Measurements from ENCODE around the gene PRKD2.

The PRKD2 gene

DNA sequence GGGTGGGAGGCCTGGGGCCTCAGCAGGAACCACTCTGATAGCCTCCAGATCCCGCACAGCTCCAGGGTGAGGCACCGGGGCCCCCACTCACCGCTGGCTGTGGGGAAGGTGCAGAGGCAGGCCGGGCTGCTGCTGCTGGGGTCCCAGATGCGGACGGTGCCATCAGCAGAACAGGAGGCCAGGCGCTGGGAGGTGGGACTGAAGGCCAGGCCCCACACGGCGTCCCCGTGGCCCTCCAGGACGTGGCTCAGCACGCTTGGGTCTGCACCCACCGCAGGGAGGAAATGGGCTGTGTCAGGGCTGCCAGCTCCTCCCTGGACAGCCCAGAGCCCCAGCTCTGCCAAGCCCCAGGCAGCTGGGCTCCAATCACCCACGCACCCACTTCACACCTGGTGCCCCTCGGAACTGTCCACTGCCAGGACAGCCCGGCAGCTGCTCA lies 6.1 kb upstream of the PRKD2 start (continued):
- TF ChIP-seq, protein P1, sequence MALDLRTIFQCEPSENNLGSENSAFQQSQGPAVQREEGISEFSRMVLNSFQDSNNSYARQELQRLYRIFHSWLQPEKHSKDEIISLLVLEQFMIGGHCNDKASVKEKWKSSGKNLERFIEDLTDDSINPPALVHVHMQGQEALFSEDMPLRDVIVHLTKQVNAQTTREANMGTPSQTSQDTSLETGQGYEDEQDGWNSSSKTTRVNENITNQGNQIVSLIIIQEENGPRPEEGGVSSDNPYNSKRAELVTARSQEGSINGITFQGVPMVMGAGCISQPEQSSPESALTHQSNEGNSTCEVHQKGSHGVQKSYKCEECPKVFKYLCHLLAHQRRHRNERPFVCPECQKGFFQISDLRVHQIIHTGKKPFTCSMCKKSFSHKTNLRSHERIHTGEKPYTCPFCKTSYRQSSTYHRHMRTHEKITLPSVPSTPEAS (tag by site-specific recombination; IDR thresholded peaks at IDR 0.05) = no peak
- TF ChIP-seq ZNF302 (tag by site-specific recombination; IDR thresholded peaks at IDR 0.05; ENCODE audit: low read depth) (no peak), ZNF221 (tag by site-specific recombination; IDR thresholded peaks at IDR 0.05; ENCODE audit: borderline replicate concordance) (no peak), ZNF610 (tag by site-specific recombination; IDR thresholded peaks at IDR 0.05; ENCODE audit: borderline replicate concordance) (no peak), ZNF146 (tag by site-specific recombination; IDR thresholded peaks at IDR 0.05) (no peak), ZNF654 (tag by site-specific recombination; IDR thresholded peaks at IDR 0.05; ENCODE audit: low read depth) (no peak)
- TF ChIP-seq, protein P2, sequence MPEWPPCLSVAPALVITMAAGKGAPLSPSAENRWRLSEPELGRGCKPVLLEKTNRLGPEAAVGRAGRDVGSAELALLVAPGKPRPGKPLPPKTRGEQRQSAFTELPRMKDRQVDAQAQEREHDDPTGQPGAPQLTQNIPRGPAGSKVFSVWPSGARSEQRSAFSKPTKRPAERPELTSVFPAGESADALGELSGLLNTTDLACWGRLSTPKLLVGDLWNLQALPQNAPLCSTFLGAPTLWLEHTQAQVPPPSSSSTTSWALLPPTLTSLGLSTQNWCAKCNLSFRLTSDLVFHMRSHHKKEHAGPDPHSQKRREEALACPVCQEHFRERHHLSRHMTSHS (tag by site-specific recombination; IDR thresholded peaks at IDR 0.05) = no peak
- TF ChIP-seq, protein P3, sequence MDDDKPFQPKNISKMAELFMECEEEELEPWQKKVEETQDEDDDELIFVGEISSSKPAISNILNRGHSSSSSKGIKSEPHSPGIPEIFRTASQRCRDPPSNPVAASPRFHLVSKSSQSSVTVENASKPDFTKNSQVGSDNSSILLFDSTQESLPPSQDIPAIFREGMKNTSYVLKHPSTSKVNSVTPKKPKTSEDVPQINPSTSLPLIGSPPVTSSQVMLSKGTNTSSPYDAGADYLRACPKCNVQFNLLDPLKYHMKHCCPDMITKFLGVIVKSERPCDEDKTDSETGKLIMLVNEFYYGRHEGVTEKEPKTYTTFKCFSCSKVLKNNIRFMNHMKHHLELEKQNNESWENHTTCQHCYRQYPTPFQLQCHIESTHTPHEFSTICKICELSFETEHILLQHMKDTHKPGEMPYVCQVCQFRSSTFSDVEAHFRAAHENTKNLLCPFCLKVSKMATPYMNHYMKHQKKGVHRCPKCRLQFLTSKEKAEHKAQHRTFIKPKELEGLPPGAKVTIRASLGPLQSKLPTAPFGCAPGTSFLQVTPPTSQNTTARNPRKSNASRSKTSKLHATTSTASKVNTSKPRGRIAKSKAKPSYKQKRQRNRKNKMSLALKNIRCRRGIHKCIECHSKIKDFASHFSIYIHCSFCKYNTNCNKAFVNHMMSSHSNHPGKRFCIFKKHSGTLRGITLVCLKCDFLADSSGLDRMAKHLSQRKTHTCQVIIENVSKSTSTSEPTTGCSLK (tag by site-specific recombination; IDR thresholded peaks at IDR 0.05) = no peak

DNA sequence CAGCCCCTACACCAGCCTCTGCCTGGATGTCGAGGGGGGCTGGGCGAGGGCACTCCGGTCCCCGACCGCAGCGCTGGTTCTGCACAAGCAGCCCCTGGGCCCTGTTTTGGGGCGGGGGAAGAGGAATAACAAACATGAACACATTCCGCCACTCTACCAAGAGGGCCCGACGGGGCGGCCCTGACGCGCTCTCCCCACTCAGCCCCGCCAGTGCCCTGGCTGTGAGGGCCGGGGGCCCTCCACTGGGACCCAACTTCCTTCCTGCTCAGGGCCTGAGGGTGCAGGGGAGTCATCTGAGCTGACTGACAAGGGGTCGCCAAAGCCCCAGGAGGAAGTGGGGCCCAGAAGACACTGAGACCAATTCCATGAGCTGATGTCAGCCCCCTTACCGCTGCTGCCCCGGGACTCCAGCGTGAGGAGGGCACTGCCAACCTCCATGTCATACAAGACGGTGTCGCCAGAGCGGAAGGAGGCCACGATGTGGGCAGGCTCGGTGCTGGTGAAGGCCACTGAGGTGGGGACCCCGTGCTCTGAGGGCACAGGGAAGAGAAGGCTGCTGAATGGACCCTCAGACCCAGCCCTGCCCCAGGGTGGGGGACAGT lies 5.6 kb upstream of the PRKD2 start:
- Histone ChIP-seq H3K27ac (ENCODE audit: extremely low read depth, low read depth, low read length) (no peak overlapping the region), H3K9me3 (ENCODE audit: control insufficient read depth, insufficient read depth, low read depth, low read length) (no peaks in the 10 kb centered on the region), H3K36me3 (ENCODE audit: control insufficient read depth in 2 of 2, insufficient read depth in 1 of 2, low read length in 2 of 2) (peaks cover 27 to 84% of the 10 kb centered on the region in 2 experiments; a peak in 2 of 3 replicates), H3K4me3 (ENCODE audit: low read depth, low read length) (no peak overlapping the region), H3K4me1 (ENCODE audit: control insufficient read depth, insufficient read depth, low read length) (no peaks in the 10 kb centered on the region; the same call in 1 of the 2 replicates)
- POLR2A ChIA-PET = no interaction called here
- no peak for TF ChIP-seq ZNF292 (tag by site-specific recombination; IDR thresholded peaks at IDR 0.05; ENCODE audit: borderline replicate concordance, low read depth)
- no peak for TF ChIP-seq ZNF623 (tag by site-specific recombination; IDR thresholded peaks at IDR 0.05)
- TF ChIP-seq, protein P4, sequence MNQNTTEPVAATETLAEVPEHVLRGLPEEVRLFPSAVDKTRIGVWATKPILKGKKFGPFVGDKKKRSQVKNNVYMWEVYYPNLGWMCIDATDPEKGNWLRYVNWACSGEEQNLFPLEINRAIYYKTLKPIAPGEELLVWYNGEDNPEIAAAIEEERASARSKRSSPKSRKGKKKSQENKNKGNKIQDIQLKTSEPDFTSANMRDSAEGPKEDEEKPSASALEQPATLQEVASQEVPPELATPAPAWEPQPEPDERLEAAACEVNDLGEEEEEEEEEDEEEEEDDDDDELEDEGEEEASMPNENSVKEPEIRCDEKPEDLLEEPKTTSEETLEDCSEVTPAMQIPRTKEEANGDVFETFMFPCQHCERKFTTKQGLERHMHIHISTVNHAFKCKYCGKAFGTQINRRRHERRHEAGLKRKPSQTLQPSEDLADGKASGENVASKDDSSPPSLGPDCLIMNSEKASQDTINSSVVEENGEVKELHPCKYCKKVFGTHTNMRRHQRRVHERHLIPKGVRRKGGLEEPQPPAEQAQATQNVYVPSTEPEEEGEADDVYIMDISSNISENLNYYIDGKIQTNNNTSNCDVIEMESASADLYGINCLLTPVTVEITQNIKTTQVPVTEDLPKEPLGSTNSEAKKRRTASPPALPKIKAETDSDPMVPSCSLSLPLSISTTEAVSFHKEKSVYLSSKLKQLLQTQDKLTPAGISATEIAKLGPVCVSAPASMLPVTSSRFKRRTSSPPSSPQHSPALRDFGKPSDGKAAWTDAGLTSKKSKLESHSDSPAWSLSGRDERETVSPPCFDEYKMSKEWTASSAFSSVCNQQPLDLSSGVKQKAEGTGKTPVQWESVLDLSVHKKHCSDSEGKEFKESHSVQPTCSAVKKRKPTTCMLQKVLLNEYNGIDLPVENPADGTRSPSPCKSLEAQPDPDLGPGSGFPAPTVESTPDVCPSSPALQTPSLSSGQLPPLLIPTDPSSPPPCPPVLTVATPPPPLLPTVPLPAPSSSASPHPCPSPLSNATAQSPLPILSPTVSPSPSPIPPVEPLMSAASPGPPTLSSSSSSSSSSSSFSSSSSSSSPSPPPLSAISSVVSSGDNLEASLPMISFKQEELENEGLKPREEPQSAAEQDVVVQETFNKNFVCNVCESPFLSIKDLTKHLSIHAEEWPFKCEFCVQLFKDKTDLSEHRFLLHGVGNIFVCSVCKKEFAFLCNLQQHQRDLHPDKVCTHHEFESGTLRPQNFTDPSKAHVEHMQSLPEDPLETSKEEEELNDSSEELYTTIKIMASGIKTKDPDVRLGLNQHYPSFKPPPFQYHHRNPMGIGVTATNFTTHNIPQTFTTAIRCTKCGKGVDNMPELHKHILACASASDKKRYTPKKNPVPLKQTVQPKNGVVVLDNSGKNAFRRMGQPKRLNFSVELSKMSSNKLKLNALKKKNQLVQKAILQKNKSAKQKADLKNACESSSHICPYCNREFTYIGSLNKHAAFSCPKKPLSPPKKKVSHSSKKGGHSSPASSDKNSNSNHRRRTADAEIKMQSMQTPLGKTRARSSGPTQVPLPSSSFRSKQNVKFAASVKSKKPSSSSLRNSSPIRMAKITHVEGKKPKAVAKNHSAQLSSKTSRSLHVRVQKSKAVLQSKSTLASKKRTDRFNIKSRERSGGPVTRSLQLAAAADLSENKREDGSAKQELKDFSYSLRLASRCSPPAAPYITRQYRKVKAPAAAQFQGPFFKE (tag by site-specific recombination; IDR thresholded peaks at IDR 0.05; ENCODE audit: borderline replicate concordance) = no peak
- no peak for TF ChIP-seq ZNF350 (tag by site-specific recombination; IDR thresholded peaks at IDR 0.05)
- TF ChIP-seq, protein P5, sequence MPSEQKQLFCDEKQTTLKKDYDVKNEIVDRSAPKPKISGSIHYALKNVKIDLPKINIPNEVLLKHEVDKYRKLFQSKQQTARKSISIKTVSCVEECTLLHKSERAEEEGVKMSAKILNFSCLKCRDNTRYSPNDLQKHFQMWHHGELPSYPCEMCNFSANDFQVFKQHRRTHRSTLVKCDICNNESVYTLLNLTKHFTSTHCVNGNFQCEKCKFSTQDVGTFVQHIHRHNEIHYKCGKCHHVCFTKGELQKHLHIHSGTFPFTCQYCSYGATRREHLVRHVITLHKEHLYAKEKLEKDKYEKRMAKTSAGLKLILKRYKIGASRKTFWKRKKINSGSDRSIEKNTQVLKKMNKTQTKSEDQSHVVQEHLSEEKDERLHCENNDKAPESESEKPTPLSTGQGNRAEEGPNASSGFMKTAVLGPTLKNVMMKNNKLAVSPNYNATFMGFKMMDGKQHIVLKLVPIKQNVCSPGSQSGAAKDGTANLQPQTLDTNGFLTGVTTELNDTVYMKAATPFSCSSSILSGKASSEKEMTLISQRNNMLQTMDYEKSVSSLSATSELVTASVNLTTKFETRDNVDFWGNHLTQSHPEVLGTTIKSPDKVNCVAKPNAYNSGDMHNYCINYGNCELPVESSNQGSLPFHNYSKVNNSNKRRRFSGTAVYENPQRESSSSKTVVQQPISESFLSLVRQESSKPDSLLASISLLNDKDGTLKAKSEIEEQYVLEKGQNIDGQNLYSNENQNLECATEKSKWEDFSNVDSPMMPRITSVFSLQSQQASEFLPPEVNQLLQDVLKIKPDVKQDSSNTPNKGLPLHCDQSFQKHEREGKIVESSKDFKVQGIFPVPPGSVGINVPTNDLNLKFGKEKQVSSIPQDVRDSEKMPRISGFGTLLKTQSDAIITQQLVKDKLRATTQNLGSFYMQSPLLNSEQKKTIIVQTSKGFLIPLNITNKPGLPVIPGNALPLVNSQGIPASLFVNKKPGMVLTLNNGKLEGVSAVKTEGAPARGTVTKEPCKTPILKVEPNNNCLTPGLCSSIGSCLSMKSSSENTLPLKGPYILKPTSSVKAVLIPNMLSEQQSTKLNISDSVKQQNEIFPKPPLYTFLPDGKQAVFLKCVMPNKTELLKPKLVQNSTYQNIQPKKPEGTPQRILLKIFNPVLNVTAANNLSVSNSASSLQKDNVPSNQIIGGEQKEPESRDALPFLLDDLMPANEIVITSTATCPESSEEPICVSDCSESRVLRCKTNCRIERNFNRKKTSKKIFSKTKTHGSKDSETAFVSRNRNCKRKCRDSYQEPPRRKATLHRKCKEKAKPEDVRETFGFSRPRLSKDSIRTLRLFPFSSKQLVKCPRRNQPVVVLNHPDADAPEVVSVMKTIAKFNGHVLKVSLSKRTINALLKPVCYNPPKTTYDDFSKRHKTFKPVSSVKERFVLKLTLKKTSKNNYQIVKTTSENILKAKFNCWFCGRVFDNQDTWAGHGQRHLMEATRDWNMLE (tag by site-specific recombination; conservative IDR thresholded peaks at IDR 0.05; ENCODE audit: low read depth) = no peak
- TF ChIP-seq ZNF423 (tag by site-specific recombination; IDR thresholded peaks at IDR 0.05) = no peak
- no peak for TF ChIP-seq ZNF114 (tag by site-specific recombination; IDR thresholded peaks at IDR 0.05)
- TF ChIP-seq ZFP41 (tag by site-specific recombination; IDR thresholded peaks at IDR 0.05; ENCODE audit: borderline replicate concordance) = no peak
- no peak for TF ChIP-seq ZNF785 (tag by site-specific recombination; IDR thresholded peaks at IDR 0.05)
- TF ChIP-seq, protein P6, sequence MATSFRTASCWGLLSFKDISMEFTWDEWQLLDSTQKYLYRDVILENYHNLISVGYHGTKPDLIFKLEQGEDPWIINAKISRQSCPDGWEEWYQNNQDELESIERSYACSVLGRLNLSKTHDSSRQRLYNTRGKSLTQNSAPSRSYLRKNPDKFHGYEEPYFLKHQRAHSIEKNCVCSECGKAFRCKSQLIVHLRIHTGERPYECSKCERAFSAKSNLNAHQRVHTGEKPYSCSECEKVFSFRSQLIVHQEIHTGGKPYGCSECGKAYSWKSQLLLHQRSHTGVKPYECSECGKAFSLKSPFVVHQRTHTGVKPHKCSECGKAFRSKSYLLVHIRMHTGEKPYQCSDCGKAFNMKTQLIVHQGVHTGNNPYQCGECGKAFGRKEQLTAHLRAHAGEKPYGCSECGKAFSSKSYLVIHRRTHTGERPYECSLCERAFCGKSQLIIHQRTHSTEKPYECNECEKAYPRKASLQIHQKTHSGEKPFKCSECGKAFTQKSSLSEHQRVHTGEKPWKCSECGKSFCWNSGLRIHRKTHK (tag by site-specific recombination; IDR thresholded peaks at IDR 0.05) = no peak
- TF ChIP-seq ZNF223 (tag by site-specific recombination; IDR thresholded peaks at IDR 0.05) = no peak
- CTCF ChIA-PET = no interaction called here
